ENCODE data around the gene GRXCR2.
"Not testable (repeated sequence)": the region's sequence is repeated elsewhere in the genome, so short reads cannot be mapped to it uniquely, and the experiment has no call there.

The GRXCR2 gene

GRCh38 chr5:145889611-145890010 lies 16.8 kb upstream of the GRXCR2 start:
- DNase-seq (ENCODE audit: low read depth): no peak
- no peak overlapping the region for H3K4me3 ChIP-seq (ENCODE audit: low read depth, low read length)

- H3K4me3 ChIP-seq (ENCODE audit: low read depth, low read length): no peak overlapping the region
- peak; percentile 13 for DNase-seq (ENCODE audit: low read depth)
Measured at GRCh38 chr5:145887976-145888574, 15.3 kb upstream of the GRXCR2 start.

GRCh38 chr5:145887217-145887616 lies 14.4 kb upstream of the GRXCR2 start:
- H3K4me3 ChIP-seq (ENCODE audit: low read depth, low read length): no peak overlapping the region
- no peak for DNase-seq (ENCODE audit: low read depth)

- H3K4me3 ChIP-seq (ENCODE audit: low read depth, low read length): no peak overlapping the region
- DNase-seq (ENCODE audit: low read depth): no peak
Measured at GRCh38 chr5:145874765-145875164, 2.0 kb upstream of the GRXCR2 start.

GRCh38 chr5:145872486-145872885 lies 328 bp downstream of the GRXCR2 start:
- H3K4me3 ChIP-seq (ENCODE audit: low read depth, low read length): no peak overlapping the region
- no peak for DNase-seq (ENCODE audit: low read depth)

GRCh38 chr5:145869753-145870152 lies 3.1 kb downstream of the GRXCR2 start:
- no peak overlapping the region for H3K4me3 ChIP-seq (ENCODE audit: low read depth, low read length)
- DNase-seq (ENCODE audit: low read depth): no peak

- H3K4me3 ChIP-seq (ENCODE audit: low read depth, low read length): no peak overlapping the region
- DNase-seq (ENCODE audit: low read depth): no peak
Measured at GRCh38 chr5:145867806-145868205, 5.0 kb downstream of the GRXCR2 start.

GRCh38 chr5:145864432-145864831 lies 8.4 kb downstream of the GRXCR2 start:
- H3K4me3 ChIP-seq (ENCODE audit: low read depth, low read length); DNase-seq (ENCODE audit: low read depth): not testable (repeated sequence)

- no peak for DNase-seq (ENCODE audit: low read depth)
- H3K4me3 ChIP-seq (ENCODE audit: low read depth, low read length): no peak overlapping the region
Measured at GRCh38 chr5:145863003-145863402, 9.8 kb downstream of the GRXCR2 start.

GRCh38 chr5:145859897-145860296 lies 12.9 kb downstream of the GRXCR2 start:
- H3K4me3 ChIP-seq (ENCODE audit: low read depth, low read length): no peak overlapping the region
- no peak for DNase-seq (ENCODE audit: low read depth)

GRCh38 chr5:145859453-145859852 lies 13.4 kb downstream of the GRXCR2 start:
- H3K4me3 ChIP-seq (ENCODE audit: low read depth, low read length): no peak overlapping the region
- DNase-seq (ENCODE audit: low read depth): no peak

- DNase-seq (ENCODE audit: low read depth): no peak
- no peak overlapping the region for H3K4me3 ChIP-seq (ENCODE audit: low read depth, low read length)
Measured at GRCh38 chr5:145858959-145859358, 13.9 kb downstream of the GRXCR2 start.

- DNase-seq (ENCODE audit: low read depth): peak; percentile 47
- H3K4me3 ChIP-seq (ENCODE audit: low read depth, low read length): peak overlapping the region; percentile 4
Measured at GRCh38 chr5:145856285-145856818, 16.5 kb downstream of the GRXCR2 start.

GRCh38 chr5:145855763-145856267 lies 17.0 kb downstream of the GRXCR2 start:
- no peak overlapping the region for H3K4me3 ChIP-seq (ENCODE audit: low read depth, low read length)
- DNase-seq (ENCODE audit: low read depth): no peak

GRCh38 chr5:145854651-145855258 lies 18.1 kb downstream of the GRXCR2 start:
- DNase-seq (ENCODE audit: low read depth): peak; percentile 54
- no peak overlapping the region for H3K4me3 ChIP-seq (ENCODE audit: low read depth, low read length)

GRCh38 chr5:145853781-145854376 lies 18.9 kb downstream of the GRXCR2 start:
- no peak overlapping the region for H3K4me3 ChIP-seq (ENCODE audit: low read depth, low read length)
- no peak for DNase-seq (ENCODE audit: low read depth)

- DNase-seq (ENCODE audit: low read depth): no peak
- no peak overlapping the region for H3K4me3 ChIP-seq (ENCODE audit: low read depth, low read length)
Measured at GRCh38 chr5:145852990-145853389, 19.8 kb downstream of the GRXCR2 start.

- H3K4me3 ChIP-seq (ENCODE audit: low read depth, low read length): no peak overlapping the region
- no peak for DNase-seq (ENCODE audit: low read depth)
Measured at GRCh38 chr5:145848854-145849253, 24.0 kb downstream of the GRXCR2 start.

GRCh38 chr5:145847499-145848497 lies 25.0 kb downstream of the GRXCR2 start:
- H3K4me3 ChIP-seq (ENCODE audit: low read depth, low read length): no peak overlapping the region
- DNase-seq (ENCODE audit: low read depth): peak; percentile 64
